ENCODE measurements around the gene ACTA2. TPM values are rescaled to one million over a fixed set of nuclear protein-coding genes. Genes with fewer than 3 reads are reported as not detected.

The ACTA2 gene
- total RNA-seq (100 to 1,000 TPM in 1 of 2 donors, 10 to 100 TPM in 1; 97.2 to 357 TPM), polyA plus RNA-seq (ENCODE audit: insufficient read length in 2 of 2) (10 to 100 TPM; 37.7 to 44.4 TPM)
- long read RNA-seq, donor 1, transcript ACTA2-201 (9 exons, 1,349 nt), result major isoform, 10 of 11 reads
- long read RNA-seq, donor 1, partial matches to known transcripts, result 0 of 11 reads
- long read RNA-seq, donor 1, other reads (novel, unspliced or antisense), result 0 of 11 reads
- long read RNA-seq, donor 2, result 0 reads
- long read RNA-seq, donor 3, partial matches to known transcripts, result 10 of 14 reads
- long read RNA-seq, donor 3, other reads (novel, unspliced or antisense), result 0 of 14 reads
- long read RNA-seq, donor 4, transcript ACTA2-201 (9 exons, 1,349 nt), result major isoform, 78 of 273 reads
- long read RNA-seq, donor 4, partial matches to known transcripts, result 182 of 273 reads
- long read RNA-seq, donor 4, other reads (novel, unspliced or antisense), result 9 of 273 reads

- DNase-seq (ENCODE audit: low read depth in 4 of 6, low spot score in 6 of 6), result peak in 2 of 6 donors; percentile 30 to 63
- WGBS (ENCODE audit: insufficient coverage), result 59% methylated on average over 8 of the region's 8 CpGs
- H3K36me3 ChIP-seq (ENCODE audit: control insufficient read depth, insufficient read depth, low read length), result no peaks in the 10 kb centered on the region
- H3K4me1 ChIP-seq (ENCODE audit: control insufficient read depth, insufficient read depth, low read length), result peaks cover 11% of the 10 kb centered on the region
- no peaks in the 10 kb centered on the region for H3K27me3 ChIP-seq (ENCODE audit: control insufficient read depth, insufficient read depth, low read length)
- peak within 1 kb of the TSS; percentile 48 for H3K27ac ChIP-seq (ENCODE audit: low read depth, low read length)
- H3K9me3 ChIP-seq (ENCODE audit: control insufficient read depth, insufficient read depth, low read length), result no peaks in the 10 kb centered on the region
- H3K4me3 ChIP-seq (ENCODE audit: low read depth, low read length), result no peak within 1 kb of the TSS
These were observed at the start of gene ACTA2 for GRCh38 chr10:88952647-88953111. Gene ACTA2 (minus strand): TSS chr10:88952773. CDS start chr10:88948930, 3,843 bp downstream.

DNA sequence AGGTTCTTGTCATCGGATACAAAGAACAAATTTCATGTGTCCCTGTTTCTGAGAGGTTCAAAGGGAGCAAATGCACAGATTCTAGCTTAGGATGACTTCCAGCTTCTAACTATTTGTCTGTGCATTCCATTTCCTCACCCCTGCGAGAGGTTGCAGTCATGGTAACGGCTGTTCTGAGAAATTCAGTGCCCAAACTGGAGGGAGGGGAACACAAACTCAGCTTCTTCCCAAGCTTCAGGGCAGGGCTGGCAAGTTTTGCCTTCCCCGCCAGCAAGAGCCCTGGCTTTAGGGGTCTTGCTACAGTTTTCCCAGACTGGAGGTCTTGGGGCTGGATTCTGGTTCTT lies 49.1 kb upstream of the ACTA2 start:
- H3K27me3 ChIP-seq (ENCODE audit: control insufficient read depth, insufficient read depth, low read length), result no peaks in the 10 kb centered on the region
- no peak overlapping the region for H3K4me3 ChIP-seq (ENCODE audit: low read depth, low read length)
- no peaks in the 10 kb centered on the region for H3K36me3 ChIP-seq (ENCODE audit: control insufficient read depth, insufficient read depth, low read length)
- peaks cover 4% of the 10 kb centered on the region for H3K4me1 ChIP-seq (ENCODE audit: control insufficient read depth, insufficient read depth, low read length)
- DNase-seq (ENCODE audit: low read depth in 4 of 6, low spot score in 6 of 6), result peak in 3 of 6 donors; percentile 42 to 69 (median 61)
- H3K9me3 ChIP-seq (ENCODE audit: control insufficient read depth, insufficient read depth, low read length), result no peaks in the 10 kb centered on the region
- peak overlapping the region; percentile 43 for H3K27ac ChIP-seq (ENCODE audit: low read depth, low read length)
- 14% methylated on average over 3 of the region's 4 CpGs for WGBS (ENCODE audit: insufficient coverage)

DNA sequence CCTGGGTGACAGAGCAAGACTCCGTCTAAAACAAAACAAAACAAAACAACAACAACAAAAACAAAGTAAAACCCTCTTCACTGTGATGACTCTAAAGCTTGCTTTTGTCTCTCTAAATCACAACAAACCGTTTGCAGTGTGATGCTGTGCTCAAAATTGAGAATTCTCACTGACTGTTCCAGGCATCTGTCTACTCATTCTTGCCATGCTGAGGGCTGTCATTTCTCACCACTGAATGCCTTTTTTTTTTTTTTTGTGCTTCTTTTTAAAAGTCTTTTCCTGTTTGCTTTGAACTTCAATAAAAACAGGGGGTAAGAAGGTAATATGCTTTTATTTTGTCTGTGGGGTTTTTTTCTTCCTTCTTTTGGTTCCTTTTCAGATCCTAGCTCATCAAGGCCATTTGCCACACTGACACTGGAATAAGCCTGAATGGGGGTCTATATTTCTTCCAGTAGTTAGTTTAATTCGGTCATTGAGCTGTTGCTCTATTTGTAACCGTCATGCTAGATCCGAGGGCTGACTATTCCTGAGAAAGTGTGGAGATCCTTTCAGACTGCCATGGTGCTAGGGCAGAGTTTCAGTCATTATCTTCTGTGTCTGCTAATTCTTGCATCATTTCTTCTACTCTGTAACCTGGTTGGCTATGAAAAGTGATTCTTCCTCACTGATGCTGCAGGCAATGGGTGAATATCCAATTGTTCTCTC lies 48.6 kb upstream of the ACTA2 start:
- Histone ChIP-seq H3K36me3 (ENCODE audit: control insufficient read depth, insufficient read depth, low read length) (no peaks in the 10 kb centered on the region), H3K9me3 (ENCODE audit: control insufficient read depth, insufficient read depth, low read length) (no peaks in the 10 kb centered on the region), H3K27ac (ENCODE audit: low read depth, low read length) (peak overlapping the region; percentile 43), H3K27me3 (ENCODE audit: control insufficient read depth, insufficient read depth, low read length) (no peaks in the 10 kb centered on the region), H3K4me3 (ENCODE audit: low read depth, low read length) (no peak overlapping the region), H3K4me1 (ENCODE audit: control insufficient read depth, insufficient read depth, low read length) (peaks cover 4% of the 10 kb centered on the region)
- peak in 2 of 6 donors; percentile 32 to 47 for DNase-seq (ENCODE audit: low read depth in 4 of 6, low spot score in 6 of 6)
- 18% methylated on average over 3 of the region's 5 CpGs for WGBS (ENCODE audit: insufficient coverage)

DNA sequence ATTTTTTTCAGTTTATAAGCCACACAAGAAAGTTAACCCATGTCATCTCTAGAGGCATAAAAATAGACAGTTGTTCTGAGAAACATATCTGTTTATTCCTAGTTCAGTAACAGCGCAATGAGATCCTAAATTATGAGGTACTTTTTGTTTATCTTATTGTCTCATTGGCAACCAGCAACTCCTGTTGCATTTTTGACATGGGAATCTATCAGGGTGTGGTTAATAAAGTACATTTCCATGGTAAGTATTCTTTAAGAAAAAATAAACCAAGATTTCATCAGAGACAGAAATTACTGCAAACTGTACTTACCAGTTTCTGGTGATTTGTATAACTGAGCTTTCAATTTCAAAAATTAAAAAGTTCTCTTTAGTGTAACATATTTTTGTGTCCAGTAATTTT lies 47.1 kb upstream of the ACTA2 start:
- Histone ChIP-seq H3K4me3 (ENCODE audit: low read depth, low read length) (no peak overlapping the region), H3K9me3 (ENCODE audit: control insufficient read depth, insufficient read depth, low read length) (no peaks in the 10 kb centered on the region), H3K36me3 (ENCODE audit: control insufficient read depth, insufficient read depth, low read length) (no peaks in the 10 kb centered on the region), H3K27ac (ENCODE audit: low read depth, low read length) (no peak overlapping the region), H3K27me3 (ENCODE audit: control insufficient read depth, insufficient read depth, low read length) (no peaks in the 10 kb centered on the region), H3K4me1 (ENCODE audit: control insufficient read depth, insufficient read depth, low read length) (peaks cover 4% of the 10 kb centered on the region)
- DNase-seq (ENCODE audit: low read depth in 4 of 6, low spot score in 6 of 6), result no peak
- WGBS (ENCODE audit: insufficient coverage), result no CpG with 5 or more reads among the region's 1 CpG

DNA sequence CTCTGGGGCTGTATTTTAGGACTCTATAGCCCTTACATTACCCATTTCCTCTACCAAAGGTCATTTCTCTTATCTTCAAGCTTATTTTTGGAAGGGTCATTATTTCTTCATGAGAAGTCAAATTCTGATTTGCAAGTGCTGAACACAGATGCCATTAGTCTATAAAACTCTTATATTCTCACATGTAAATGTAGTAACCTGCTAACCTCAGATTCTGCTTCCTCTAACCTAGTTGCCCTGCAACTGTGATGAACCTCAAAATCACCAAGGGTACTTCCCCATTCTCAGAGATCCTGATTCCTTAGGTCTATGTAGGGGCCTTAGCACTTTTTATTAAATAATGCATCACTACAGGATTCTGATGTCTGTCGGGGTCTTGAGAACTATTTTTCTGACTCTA lies 44.4 kb upstream of the ACTA2 start:
- Histone ChIP-seq H3K9me3 (ENCODE audit: control insufficient read depth, insufficient read depth, low read length) (no peaks in the 10 kb centered on the region), H3K27ac (ENCODE audit: low read depth, low read length) (no peak overlapping the region), H3K4me3 (ENCODE audit: low read depth, low read length) (no peak overlapping the region), H3K4me1 (ENCODE audit: control insufficient read depth, insufficient read depth, low read length) (peaks cover 3% of the 10 kb centered on the region), H3K36me3 (ENCODE audit: control insufficient read depth, insufficient read depth, low read length) (no peaks in the 10 kb centered on the region), H3K27me3 (ENCODE audit: control insufficient read depth, insufficient read depth, low read length) (no peaks in the 10 kb centered on the region)
- DNase-seq (ENCODE audit: low read depth in 4 of 6, low spot score in 6 of 6), result no peak
- no CpG with 5 or more reads among the region's 1 CpG for WGBS (ENCODE audit: insufficient coverage)

- DNase-seq (ENCODE audit: low read depth in 4 of 6, low spot score in 6 of 6), result no peak
- H3K9me3 ChIP-seq (ENCODE audit: control insufficient read depth, insufficient read depth, low read length), result no peaks in the 10 kb centered on the region
- H3K36me3 ChIP-seq (ENCODE audit: control insufficient read depth, insufficient read depth, low read length), result no peaks in the 10 kb centered on the region
- H3K4me1 ChIP-seq (ENCODE audit: control insufficient read depth, insufficient read depth, low read length), result peaks cover 5% of the 10 kb centered on the region
- no peak overlapping the region for H3K27ac ChIP-seq (ENCODE audit: low read depth, low read length)
- H3K27me3 ChIP-seq (ENCODE audit: control insufficient read depth, insufficient read depth, low read length), result peaks cover 9% of the 10 kb centered on the region
- WGBS (ENCODE audit: insufficient coverage), result no CpG with 5 or more reads among the region's 7 CpGs
- H3K4me3 ChIP-seq (ENCODE audit: low read depth, low read length), result no peak overlapping the region
These were observed 42.7 kb upstream of the ACTA2 start for GRCh38 chr10:88995156-88995876.

DNA sequence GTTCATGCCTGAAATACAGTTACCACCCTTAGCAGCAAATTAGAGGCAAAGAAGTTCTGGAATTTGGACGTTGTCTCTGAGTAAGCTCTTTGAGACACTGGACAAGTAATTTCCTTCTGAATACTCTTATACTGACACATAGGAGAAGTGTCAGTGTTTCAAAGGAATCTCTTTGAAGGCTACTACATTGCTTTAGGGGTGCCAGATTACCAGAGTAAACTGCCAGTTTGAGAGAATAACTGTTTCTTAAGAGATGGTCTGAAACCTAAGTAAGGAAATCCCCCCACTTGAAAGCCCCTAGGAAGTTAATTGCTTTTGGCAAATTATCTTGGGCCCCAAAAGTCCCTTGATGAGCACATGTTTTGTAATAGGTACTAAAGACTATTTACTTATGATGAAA lies 41.4 kb upstream of the ACTA2 start:
- DNase-seq (ENCODE audit: low read depth in 4 of 6, low spot score in 6 of 6), result peak in 2 of 6 donors; percentile 3 to 36
- peaks cover 9% of the 10 kb centered on the region for H3K27me3 ChIP-seq (ENCODE audit: control insufficient read depth, insufficient read depth, low read length)
- no peaks in the 10 kb centered on the region for H3K36me3 ChIP-seq (ENCODE audit: control insufficient read depth, insufficient read depth, low read length)
- H3K27ac ChIP-seq (ENCODE audit: low read depth, low read length), result no peak overlapping the region
- H3K4me1 ChIP-seq (ENCODE audit: control insufficient read depth, insufficient read depth, low read length), result peaks cover 9% of the 10 kb centered on the region
- H3K9me3 ChIP-seq (ENCODE audit: control insufficient read depth, insufficient read depth, low read length), result no peaks in the 10 kb centered on the region
- no peak overlapping the region for H3K4me3 ChIP-seq (ENCODE audit: low read depth, low read length)
- WGBS (ENCODE audit: insufficient coverage), result no CpG with 5 or more reads among the region's 1 CpG

DNA sequence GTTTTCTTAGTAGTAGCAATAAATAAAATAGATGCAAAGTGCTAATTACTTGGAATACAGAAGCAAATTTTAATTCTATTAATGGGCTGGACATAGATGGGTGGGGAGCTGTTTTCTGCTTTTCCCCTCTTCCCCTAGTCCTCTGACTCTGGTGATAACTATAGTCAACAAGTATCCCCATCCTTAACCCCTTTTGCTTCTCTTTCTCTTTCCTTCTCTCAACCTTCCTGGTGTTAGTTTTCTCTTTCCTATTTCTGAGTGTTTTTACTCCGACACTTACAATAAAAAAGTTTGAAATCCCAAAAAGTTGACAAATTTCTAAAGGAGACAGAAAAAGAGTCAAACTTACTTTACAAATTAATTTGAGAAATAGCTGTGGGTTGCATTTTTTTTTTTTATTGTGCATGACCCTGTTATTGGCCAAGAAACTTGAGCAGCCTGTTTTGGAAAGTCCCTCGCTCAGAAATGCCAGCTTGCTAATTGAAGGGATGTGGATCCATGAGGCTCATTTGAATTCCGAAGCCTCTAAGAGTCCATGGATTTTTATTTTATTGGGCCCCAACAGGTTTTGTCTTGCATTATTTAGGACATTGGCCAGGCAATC lies 40.5 kb upstream of the ACTA2 start:
- H3K9me3 ChIP-seq (ENCODE audit: control insufficient read depth, insufficient read depth, low read length), result no peaks in the 10 kb centered on the region
- peaks cover 9% of the 10 kb centered on the region for H3K4me1 ChIP-seq (ENCODE audit: control insufficient read depth, insufficient read depth, low read length)
- no peak overlapping the region for H3K4me3 ChIP-seq (ENCODE audit: low read depth, low read length)
- H3K36me3 ChIP-seq (ENCODE audit: control insufficient read depth, insufficient read depth, low read length), result no peaks in the 10 kb centered on the region
- 83% methylated on average over 1 of the region's 3 CpGs for WGBS (ENCODE audit: insufficient coverage)
- DNase-seq (ENCODE audit: low read depth in 4 of 6, low spot score in 6 of 6), result peak in 1 of 6 donors; percentile 53
- H3K27ac ChIP-seq (ENCODE audit: low read depth, low read length), result no peak overlapping the region
- peaks cover 9% of the 10 kb centered on the region for H3K27me3 ChIP-seq (ENCODE audit: control insufficient read depth, insufficient read depth, low read length)

- no CpG with 5 or more reads among the region's 6 CpGs for WGBS (ENCODE audit: insufficient coverage)
- Histone ChIP-seq H3K9me3 (ENCODE audit: control insufficient read depth, insufficient read depth, low read length) (no peaks in the 10 kb centered on the region), H3K36me3 (ENCODE audit: control insufficient read depth, insufficient read depth, low read length) (no peaks in the 10 kb centered on the region), H3K4me3 (ENCODE audit: low read depth, low read length) (peak overlapping the region; percentile 78), H3K27me3 (ENCODE audit: control insufficient read depth, insufficient read depth, low read length) (peaks cover 9% of the 10 kb centered on the region), H3K27ac (ENCODE audit: low read depth, low read length) (peak overlapping the region; percentile 67), H3K4me1 (ENCODE audit: control insufficient read depth, insufficient read depth, low read length) (peaks cover 9% of the 10 kb centered on the region)
- no peak for DNase-seq (ENCODE audit: low read depth in 4 of 6, low spot score in 6 of 6)
These were observed 39.3 kb upstream of the ACTA2 start for GRCh38 chr10:88991899-88992320.
